ENCODE measurements around the gene NPTN. TPM values are rescaled to one million over a fixed set of nuclear protein-coding genes. Genes with fewer than 3 reads are reported as not detected.

NPTN gene
- total RNA-seq, 1 experiment from 2014 or later, result 90.9 TPM

- RAD21 ChIA-PET (ENCODE audit: low non-redundant PET in 1 of 2, low total read pairs in 2 of 2, uncharacterized antibody in 2 of 2, unreplicated experiment in 2 of 2), result no interaction called here
- no peaks in the 10 kb centered on the region for H3K36me3 ChIP-seq (ENCODE audit: control insufficient read depth in 1 of 2, insufficient read depth in 2 of 2, low read length in 2 of 2)
- BruUV-seq (replicated peaks), result no TSS peak
- no peak overlapping the region for H3K4me3 ChIP-seq (replicated peaks in 1 of 2; ENCODE audit: low read depth in 1 of 2, low read length in 2 of 2)
- intact Hi-C loops (cut with micrococcal nuclease), result no loop called here
- no peak overlapping the region for H2AFZ ChIP-seq (ENCODE audit: low read depth, low read length, poor library complexity, severe bottlenecking)
- no peak overlapping the region for H3K27ac ChIP-seq (ENCODE audit: low read depth, low read length)
- TF ChIP-seq, protein P1, sequence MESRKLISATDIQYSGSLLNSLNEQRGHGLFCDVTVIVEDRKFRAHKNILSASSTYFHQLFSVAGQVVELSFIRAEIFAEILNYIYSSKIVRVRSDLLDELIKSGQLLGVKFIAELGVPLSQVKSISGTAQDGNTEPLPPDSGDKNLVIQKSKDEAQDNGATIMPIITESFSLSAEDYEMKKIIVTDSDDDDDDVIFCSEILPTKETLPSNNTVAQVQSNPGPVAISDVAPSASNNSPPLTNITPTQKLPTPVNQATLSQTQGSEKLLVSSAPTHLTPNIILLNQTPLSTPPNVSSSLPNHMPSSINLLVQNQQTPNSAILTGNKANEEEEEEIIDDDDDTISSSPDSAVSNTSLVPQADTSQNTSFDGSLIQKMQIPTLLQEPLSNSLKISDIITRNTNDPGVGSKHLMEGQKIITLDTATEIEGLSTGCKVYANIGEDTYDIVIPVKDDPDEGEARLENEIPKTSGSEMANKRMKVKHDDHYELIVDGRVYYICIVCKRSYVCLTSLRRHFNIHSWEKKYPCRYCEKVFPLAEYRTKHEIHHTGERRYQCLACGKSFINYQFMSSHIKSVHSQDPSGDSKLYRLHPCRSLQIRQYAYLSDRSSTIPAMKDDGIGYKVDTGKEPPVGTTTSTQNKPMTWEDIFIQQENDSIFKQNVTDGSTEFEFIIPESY (IDR thresholded peaks at IDR 0.05; ENCODE audit: extremely low read depth, insufficient replicate concordance, low read length), result no peak
- TF ChIP-seq FOSL1 (IDR thresholded peaks at IDR 0.05; ENCODE audit: low read depth) (no peak), CEBPB (IDR thresholded peaks at IDR 0.05; ENCODE audit: low read depth) (no peak), JUND (IDR thresholded peaks at IDR 0.05) (no peak), ZNF274 (IDR thresholded peaks at IDR 0.05; ENCODE audit: low read depth, low read length) (no peak), MAX (IDR thresholded peaks at IDR 0.05) (no peak), EZH2phosphoT487 (IDR thresholded peaks at IDR 0.05; ENCODE audit: borderline replicate concordance) (no peak), RAD21 (IDR thresholded peaks at IDR 0.05; ENCODE audit: low read depth) (no peak), EZH2 (IDR thresholded peaks at IDR 0.05) (no peak), TCF7L2 (IDR thresholded peaks at IDR 0.05; ENCODE audit: borderline replicate concordance, extremely low read depth, insufficient read depth, insufficient read length) (no peak), SP1 (IDR thresholded peaks at IDR 0.05; ENCODE audit: low read depth) (no peak), CTCF (IDR thresholded peaks at IDR 0.05 in 2 of 3, conservative IDR thresholded peaks at IDR 0.05 in 1 of 3; ENCODE audit: borderline replicate concordance in 1 of 3, insufficient read depth in 1 of 3, low read depth in 2 of 3, low read length in 2 of 3) (no peak), ZFX (IDR thresholded peaks at IDR 0.05) (no peak), POLR2AphosphoS5 (IDR thresholded peaks at IDR 0.05; ENCODE audit: low read depth, low read length) (no peak)
- TF ChIP-seq, protein P2, sequence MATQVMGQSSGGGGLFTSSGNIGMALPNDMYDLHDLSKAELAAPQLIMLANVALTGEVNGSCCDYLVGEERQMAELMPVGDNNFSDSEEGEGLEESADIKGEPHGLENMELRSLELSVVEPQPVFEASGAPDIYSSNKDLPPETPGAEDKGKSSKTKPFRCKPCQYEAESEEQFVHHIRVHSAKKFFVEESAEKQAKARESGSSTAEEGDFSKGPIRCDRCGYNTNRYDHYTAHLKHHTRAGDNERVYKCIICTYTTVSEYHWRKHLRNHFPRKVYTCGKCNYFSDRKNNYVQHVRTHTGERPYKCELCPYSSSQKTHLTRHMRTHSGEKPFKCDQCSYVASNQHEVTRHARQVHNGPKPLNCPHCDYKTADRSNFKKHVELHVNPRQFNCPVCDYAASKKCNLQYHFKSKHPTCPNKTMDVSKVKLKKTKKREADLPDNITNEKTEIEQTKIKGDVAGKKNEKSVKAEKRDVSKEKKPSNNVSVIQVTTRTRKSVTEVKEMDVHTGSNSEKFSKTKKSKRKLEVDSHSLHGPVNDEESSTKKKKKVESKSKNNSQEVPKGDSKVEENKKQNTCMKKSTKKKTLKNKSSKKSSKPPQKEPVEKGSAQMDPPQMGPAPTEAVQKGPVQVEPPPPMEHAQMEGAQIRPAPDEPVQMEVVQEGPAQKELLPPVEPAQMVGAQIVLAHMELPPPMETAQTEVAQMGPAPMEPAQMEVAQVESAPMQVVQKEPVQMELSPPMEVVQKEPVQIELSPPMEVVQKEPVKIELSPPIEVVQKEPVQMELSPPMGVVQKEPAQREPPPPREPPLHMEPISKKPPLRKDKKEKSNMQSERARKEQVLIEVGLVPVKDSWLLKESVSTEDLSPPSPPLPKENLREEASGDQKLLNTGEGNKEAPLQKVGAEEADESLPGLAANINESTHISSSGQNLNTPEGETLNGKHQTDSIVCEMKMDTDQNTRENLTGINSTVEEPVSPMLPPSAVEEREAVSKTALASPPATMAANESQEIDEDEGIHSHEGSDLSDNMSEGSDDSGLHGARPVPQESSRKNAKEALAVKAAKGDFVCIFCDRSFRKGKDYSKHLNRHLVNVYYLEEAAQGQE (IDR thresholded peaks at IDR 0.05; ENCODE audit: low read depth), result no peak
- ATAC-seq, result no peak
- no peaks in the 10 kb centered on the region for H3K9me3 ChIP-seq (ENCODE audit: control insufficient read depth in 1 of 2, insufficient read depth in 1 of 2, low read depth in 1 of 2, low read length in 2 of 2)
- peaks cover 10 to 12% of the 10 kb centered on the region in 2 experiments for H3K4me1 ChIP-seq (ENCODE audit: control insufficient read depth in 1 of 2, insufficient read depth in 2 of 2, low read length in 2 of 2)
- no peaks in the 10 kb centered on the region for H3K79me2 ChIP-seq (ENCODE audit: insufficient read depth, low read length)
- DNase-seq (ENCODE audit: low read depth, low spot score), result no peak
- H3K27me3 ChIP-seq (ENCODE audit: insufficient read depth, low read length), result no peaks in the 10 kb centered on the region
- CTCF ChIA-PET, result interaction anchor here (1.4 kb wide), 1 partner anchor 98 kb away, joined by 3 read pairs; no protein-coding TSS in a partner anchor
- no peaks in the 10 kb centered on the region for H4K20me1 ChIP-seq (ENCODE audit: insufficient read depth)
- no peak overlapping the region for H3K4me2 ChIP-seq (ENCODE audit: low read length)
- no peak overlapping the region for H3K9ac ChIP-seq (ENCODE audit: low read length)
- POLR2A ChIA-PET, result interaction anchor here (0.9 kb wide), 1 partner anchor 22 kb away, joined by 3 read pairs; no protein-coding TSS in a partner anchor
- no peaks in the 10 kb centered on the region for H3K9me2 ChIP-seq (ENCODE audit: insufficient read depth)
These were observed 95.1 kb downstream of the NPTN start for GRCh38 chr15:73538123-73538522.

Data from HCT116 (cell line).